DOHH2 (cell line): ENCODE data around the gene TTYH1.

ENCODE experiments used
- H3F3A ChIP-seq: fragments of 200-600 bp; sonication (generic), shearing (Covaris generic); 2 replicates; pipeline ENCODE4 v1.6.0; 2016; ENCODE audit warnings: antibody characterized with exemption, mild to moderate bottlenecking; ENCODE audit not compliant: control insufficient read depth, insufficient read depth
- H3K27ac ChIP-seq: fragments of 200-600 bp; sonication (generic); 2 replicates; pipeline ENCODE4 v1.5.1; 2014; ENCODE audit warnings: low read depth, mild to moderate bottlenecking, low read length, moderate library complexity
- H3K27me3 ChIP-seq: fragments of 200-600 bp; sonication (generic); 2 replicates; pipeline ENCODE4 v1.6.1; 2014; ENCODE audit warnings: mild to moderate bottlenecking, low read length, mixed read lengths; ENCODE audit not compliant: control insufficient read depth
- H3K36me3 ChIP-seq: fragments of 200-600 bp; sonication (generic); 2 replicates; pipeline ENCODE4 v1.6.1; 2014; ENCODE audit warnings: mild to moderate bottlenecking, low read length, moderate library complexity, mixed read lengths; ENCODE audit not compliant: control insufficient read depth
- H3K4me1 ChIP-seq: fragments of 200-600 bp; sonication (generic); 2 replicates; pipeline ENCODE4 v1.6.1; 2014; ENCODE audit warnings: mild to moderate bottlenecking, low read length, mixed read lengths; ENCODE audit not compliant: control insufficient read depth
- H3K4me2 ChIP-seq: fragments of 200-600 bp; sonication (generic); 2 replicates; pipeline ENCODE4 v1.6.0; 2014; ENCODE audit warnings: mild to moderate bottlenecking, low read length, moderate library complexity
- H3K4me3 ChIP-seq: fragments of 200-600 bp; sonication (generic); 2 replicates; pipeline ENCODE4 v1.5.1; 2014; ENCODE audit warnings: mild to moderate bottlenecking, low read length, mixed read lengths
- H3K79me2 ChIP-seq: fragments of 200-600 bp; sonication (generic); 2 replicates; pipeline ENCODE4 v1.6.1; 2014; ENCODE audit warnings: mild to moderate bottlenecking, low read length, mixed read lengths; ENCODE audit not compliant: control insufficient read depth
- H3K9me2 ChIP-seq: fragments of 200-600 bp; sonication (generic); replicated peaks from 2 replicates; pipeline ENCODE4 v1.6.1; 2014; ENCODE audit warnings: mild to moderate bottlenecking, low read length, mixed read lengths; ENCODE audit not compliant: control insufficient read depth
- H3K9me3 ChIP-seq: fragments of 200-600 bp; sonication (generic); 2 replicates; pipeline ENCODE4 v1.6.1; 2014; ENCODE audit warnings: antibody characterized with exemption, low read length, mixed read lengths; ENCODE audit not compliant: control insufficient read depth, insufficient read depth
- H4K20me1 ChIP-seq: fragments of 200-600 bp; sonication (generic); 2 replicates; pipeline ENCODE4 v1.6.0; 2014; ENCODE audit warnings: low read depth, mild to moderate bottlenecking, antibody characterized with exemption, low read length, moderate library complexity; ENCODE audit not compliant: control insufficient read depth, insufficient read depth
- EZH2phosphoT487 ChIP-seq: fragments of 200-600 bp; sonication (generic); IDR thresholded peaks from 2 replicates; pipeline ENCODE4 v1.6.1; 2017; ENCODE audit warnings: borderline replicate concordance, mild to moderate bottlenecking, antibody characterized with exemption, low read length, moderate library complexity, mixed read lengths
- TF ChIP-seq, protein P1 (sequence below): fragments of 200-600 bp; sonication (generic); IDR thresholded peaks from one replicate; pipeline ENCODE4 v1.5.1; 2014; ENCODE audit warnings: antibody characterized with exemption, mild to moderate bottlenecking, low read depth, low read length; ENCODE audit not compliant: poor library complexity, severe bottlenecking

The TTYH1 gene

GRCh38 chr19:54451331-54451871, 36.1 kb downstream of the TTYH1 start:
- peaks cover 24% of the 10 kb centered on the region for H3K4me1 ChIP-seq
- TF ChIP-seq EZH2phosphoT487 = no peak
- TF ChIP-seq, protein P1, sequence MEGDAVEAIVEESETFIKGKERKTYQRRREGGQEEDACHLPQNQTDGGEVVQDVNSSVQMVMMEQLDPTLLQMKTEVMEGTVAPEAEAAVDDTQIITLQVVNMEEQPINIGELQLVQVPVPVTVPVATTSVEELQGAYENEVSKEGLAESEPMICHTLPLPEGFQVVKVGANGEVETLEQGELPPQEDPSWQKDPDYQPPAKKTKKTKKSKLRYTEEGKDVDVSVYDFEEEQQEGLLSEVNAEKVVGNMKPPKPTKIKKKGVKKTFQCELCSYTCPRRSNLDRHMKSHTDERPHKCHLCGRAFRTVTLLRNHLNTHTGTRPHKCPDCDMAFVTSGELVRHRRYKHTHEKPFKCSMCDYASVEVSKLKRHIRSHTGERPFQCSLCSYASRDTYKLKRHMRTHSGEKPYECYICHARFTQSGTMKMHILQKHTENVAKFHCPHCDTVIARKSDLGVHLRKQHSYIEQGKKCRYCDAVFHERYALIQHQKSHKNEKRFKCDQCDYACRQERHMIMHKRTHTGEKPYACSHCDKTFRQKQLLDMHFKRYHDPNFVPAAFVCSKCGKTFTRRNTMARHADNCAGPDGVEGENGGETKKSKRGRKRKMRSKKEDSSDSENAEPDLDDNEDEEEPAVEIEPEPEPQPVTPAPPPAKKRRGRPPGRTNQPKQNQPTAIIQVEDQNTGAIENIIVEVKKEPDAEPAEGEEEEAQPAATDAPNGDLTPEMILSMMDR = no peak
- no peak overlapping the region for H3K27ac ChIP-seq
- peaks cover 40% of the 10 kb centered on the region for H4K20me1 ChIP-seq
- peaks cover 79% of the 10 kb centered on the region for H3K79me2 ChIP-seq
- H3K27me3 ChIP-seq = no peaks in the 10 kb centered on the region
- H3K4me3 ChIP-seq = no peak overlapping the region
- H3K36me3 ChIP-seq = peaks cover 77% of the 10 kb centered on the region
- H3K9me3 ChIP-seq = no peaks in the 10 kb centered on the region
- peak overlapping the region; percentile 81; the same call in 1 of the 2 replicates for H3K4me2 ChIP-seq
- H3F3A ChIP-seq = no peaks in the 10 kb centered on the region
- no peaks in the 10 kb centered on the region for H3K9me2 ChIP-seq

- Histone ChIP-seq H3K79me2 (peaks cover 75% of the 10 kb centered on the region), H3K4me3 (no peak overlapping the region), H3K9me3 (no peaks in the 10 kb centered on the region), H4K20me1 (peaks cover 40% of the 10 kb centered on the region), H3K4me1 (peaks cover 22% of the 10 kb centered on the region), H3K36me3 (peaks cover 81% of the 10 kb centered on the region), H3K9me2 (no peaks in the 10 kb centered on the region), H3K4me2 (no peak overlapping the region), H3F3A (no peaks in the 10 kb centered on the region), H3K27me3 (no peaks in the 10 kb centered on the region), H3K27ac (no peak overlapping the region)
- TF ChIP-seq EZH2phosphoT487 = no peak
- TF ChIP-seq, protein P1 = no peak
Observed at GRCh38 chr19:54451997-54452396, 36.7 kb downstream of the TTYH1 start.

DNA sequence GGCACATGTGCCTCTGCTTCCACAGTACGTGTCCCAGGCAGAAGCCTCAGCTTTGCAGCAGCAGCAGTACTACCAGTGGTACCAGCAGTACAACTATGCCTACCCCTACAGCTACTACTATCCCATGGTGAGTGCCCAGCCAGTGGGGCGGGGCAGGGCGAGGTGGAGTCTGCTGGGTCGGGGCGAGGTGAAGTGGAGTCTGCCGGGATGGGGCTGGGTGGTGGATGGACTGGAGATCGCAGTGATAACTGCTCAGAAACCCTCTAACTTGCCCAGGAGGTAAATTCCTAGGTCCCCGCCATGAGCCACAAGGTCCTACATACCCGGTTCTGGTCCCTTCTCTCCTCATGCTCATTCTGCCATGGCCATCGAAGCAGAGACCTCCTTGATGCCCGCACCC, 37.4 kb downstream of the TTYH1 start:
- Histone ChIP-seq H3K27ac (no peak overlapping the region), H3K4me3 (no peak overlapping the region), H3K9me3 (no peaks in the 10 kb centered on the region), H4K20me1 (peaks cover 40% of the 10 kb centered on the region), H3K9me2 (no peaks in the 10 kb centered on the region), H3K79me2 (peaks cover 70% of the 10 kb centered on the region), H3K4me2 (no peak overlapping the region), H3K4me1 (peaks cover 16% of the 10 kb centered on the region), H3K27me3 (no peaks in the 10 kb centered on the region), H3F3A (no peaks in the 10 kb centered on the region), H3K36me3 (peaks cover 87% of the 10 kb centered on the region)
- TF ChIP-seq, protein P1 = no peak
- TF ChIP-seq EZH2phosphoT487 = no peak
